Activated T-cell treated with anti-CD3 and anti-CD28 coated beads, Interleukin-2, amount 50 U/mL, for 72 hours (primary cell): ENCODE data around the gene UGT1A3. TPM values are rescaled to one million over a fixed set of nuclear protein-coding genes. Genes with fewer than 3 reads are reported as not detected.

Experiments
- ATAC-seq, 2 donors: fragments of 150-1000 bp; cut with Tn5 transposase; replicated peaks in 1 of 2; 2 replicates each; pipeline ENCODE4 v1.10.0; 2021; ENCODE audit warnings: moderate library complexity in 2 of 2, mild to moderate bottlenecking in 1 of 2
- DNase-seq, 2 donors: peaks; one replicate each; pipeline ENCODE4 v3.0.0; 2021 to 2022; ENCODE audit warnings: mixed read lengths in 1 of 2
- H3K27ac Mint-ChIP-seq: one replicate; pipeline ENCODE4 v1.8.0; 2022; ENCODE audit warnings: mild to moderate bottlenecking, moderate library complexity, mixed read lengths
- H3K27me3 Mint-ChIP-seq: one replicate; pipeline ENCODE4 v1.8.0; 2022; ENCODE audit warnings: low read depth, mixed read lengths
- H3K36me3 Mint-ChIP-seq, 2 donors: one replicate each; pipeline ENCODE4 v1.8.0; 2022; ENCODE audit warnings: mixed read lengths in 2 of 2, mild to moderate bottlenecking in 1 of 2; ENCODE audit not compliant: insufficient read depth in 2 of 2
- H3K4me1 Mint-ChIP-seq: one replicate; pipeline ENCODE4 v1.8.0; 2022; ENCODE audit warnings: low read depth, mixed read lengths
- H3K4me3 Mint-ChIP-seq, 2 donors: one replicate each; pipeline ENCODE4 v1.8.0; 2022; ENCODE audit warnings: mild to moderate bottlenecking in 2 of 2, mixed read lengths in 2 of 2, moderate library complexity in 2 of 2
- H3K9me3 Mint-ChIP-seq, 2 donors: one replicate each; pipeline ENCODE4 v1.8.0; 2022; ENCODE audit warnings: mixed read lengths in 2 of 2
- total RNA-seq, 2 donors: library from RNA; stranded (reverse); gene quantifications; one replicate each; pipeline ENCODE4 v1.2.3, GENCODE V29; 2022

The UGT1A3 gene
- total RNA-seq, 2 donors from 2014 or later, result not detected

- Mint-ChIP-seq H3K36me3 (no peaks in the 10 kb centered on the region), H3K4me3 (no peak overlapping the region), H3K9me3 (no peaks in the 10 kb centered on the region), H3K4me1 (no peaks in the 10 kb centered on the region), H3K27ac (no peak overlapping the region), H3K27me3 (peaks cover 10% of the 10 kb centered on the region)
- DNase-seq (no peak), ATAC-seq (no peak)
Observed at GRCh38 chr2:233811087-233811486, 82.2 kb downstream of the UGT1A3 start.

- Mint-ChIP-seq H3K36me3 (no peaks in the 10 kb centered on the region), H3K4me3 (no peak overlapping the region), H3K4me1 (no peaks in the 10 kb centered on the region), H3K27me3 (peaks cover 10% of the 10 kb centered on the region), H3K27ac (no peak overlapping the region), H3K9me3 (no peaks in the 10 kb centered on the region)
- DNase-seq (no peak), ATAC-seq (no peak)
Observed at GRCh38 chr2:233811732-233812131, 82.9 kb downstream of the UGT1A3 start.

- no peak overlapping the region for H3K27ac Mint-ChIP-seq
- no peaks in the 10 kb centered on the region for H3K36me3 Mint-ChIP-seq
- peaks cover 10% of the 10 kb centered on the region for H3K27me3 Mint-ChIP-seq
- H3K4me3 Mint-ChIP-seq, result no peak overlapping the region
- DNase-seq, result no peak
- no peaks in the 10 kb centered on the region for H3K9me3 Mint-ChIP-seq
- no peaks in the 10 kb centered on the region for H3K4me1 Mint-ChIP-seq
- ATAC-seq, result no peak
Observed at GRCh38 chr2:233813236-233814055, 84.6 kb downstream of the UGT1A3 start.

GRCh38 chr2:233814056-233814835 is 85.4 kb downstream of the UGT1A3 start:
- H3K4me1 Mint-ChIP-seq, result no peaks in the 10 kb centered on the region
- no peak overlapping the region for H3K4me3 Mint-ChIP-seq
- DNase-seq, result no peak
- H3K27ac Mint-ChIP-seq, result no peak overlapping the region
- no peak for ATAC-seq
- no peaks in the 10 kb centered on the region for H3K36me3 Mint-ChIP-seq
- no peaks in the 10 kb centered on the region for H3K9me3 Mint-ChIP-seq
- H3K27me3 Mint-ChIP-seq, result peaks cover 10% of the 10 kb centered on the region

GRCh38 chr2:233815861-233816260 is 87.0 kb downstream of the UGT1A3 start:
- DNase-seq (no peak), ATAC-seq (no peak)
- H3K27me3 Mint-ChIP-seq, result peaks cover 10% of the 10 kb centered on the region
- no peaks in the 10 kb centered on the region for H3K4me1 Mint-ChIP-seq
- no peak overlapping the region for H3K27ac Mint-ChIP-seq
- H3K36me3 Mint-ChIP-seq, result no peaks in the 10 kb centered on the region
- no peaks in the 10 kb centered on the region for H3K9me3 Mint-ChIP-seq
- H3K4me3 Mint-ChIP-seq, result no peak overlapping the region

DNA sequence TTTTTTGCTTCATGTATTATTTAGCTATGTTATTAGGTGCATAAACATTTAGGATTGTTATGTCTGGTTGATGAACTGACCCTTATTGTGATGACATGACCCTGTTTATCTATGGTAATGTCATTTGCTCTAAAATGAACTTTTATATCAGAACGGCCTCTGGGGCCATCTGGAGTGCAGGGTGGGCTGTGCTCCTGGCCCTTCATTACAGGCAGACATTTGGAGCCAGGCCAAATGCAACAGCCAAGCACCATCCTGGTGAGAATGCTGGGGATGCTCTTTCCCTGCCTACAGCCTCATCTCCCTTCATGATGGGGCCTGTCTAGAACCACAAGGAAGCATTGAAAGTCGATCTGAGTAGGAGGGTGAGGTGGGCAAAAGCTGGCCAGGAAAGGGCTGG is 87.5 kb downstream of the UGT1A3 start:
- Mint-ChIP-seq H3K9me3 (no peaks in the 10 kb centered on the region), H3K27ac (no peak overlapping the region), H3K4me3 (no peak overlapping the region), H3K4me1 (no peaks in the 10 kb centered on the region), H3K36me3 (no peaks in the 10 kb centered on the region), H3K27me3 (peaks cover 10% of the 10 kb centered on the region)
- no peak for ATAC-seq
- no peak for DNase-seq

GRCh38 chr2:233816771-233817170 is 87.9 kb downstream of the UGT1A3 start:
- Mint-ChIP-seq H3K27me3 (peaks cover 10% of the 10 kb centered on the region), H3K27ac (no peak overlapping the region), H3K9me3 (no peaks in the 10 kb centered on the region), H3K36me3 (no peaks in the 10 kb centered on the region), H3K4me3 (no peak overlapping the region), H3K4me1 (no peaks in the 10 kb centered on the region)
- DNase-seq, result no peak
- no peak for ATAC-seq

DNA sequence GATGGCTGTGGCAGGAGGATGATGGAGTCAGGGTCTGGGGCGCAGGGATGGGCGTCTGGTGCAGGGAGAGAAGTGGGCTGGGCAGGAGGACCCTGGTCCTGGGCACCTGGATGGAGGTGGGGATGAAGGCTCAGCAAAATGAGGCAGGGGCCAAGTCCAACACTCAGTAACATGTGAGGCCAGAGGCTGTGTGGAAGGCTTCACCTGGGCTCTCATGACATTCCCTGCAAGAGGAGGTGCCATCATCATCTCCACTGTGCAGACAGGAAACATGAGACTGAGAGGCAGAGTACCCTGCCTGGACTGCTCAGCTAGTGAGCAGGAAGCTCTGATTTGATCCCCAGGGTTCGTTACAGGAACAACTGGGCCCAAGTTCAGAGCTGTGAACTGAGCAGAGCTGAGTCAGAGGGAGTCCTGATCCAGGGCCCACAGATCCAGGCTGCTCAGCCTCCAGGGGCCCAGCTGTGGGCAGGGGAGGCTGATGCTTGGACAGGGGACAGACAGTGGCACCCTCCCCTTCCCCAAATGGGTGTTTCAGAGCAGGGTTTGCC is 88.6 kb downstream of the UGT1A3 start:
- Mint-ChIP-seq H3K4me1 (no peaks in the 10 kb centered on the region), H3K27ac (no peak overlapping the region), H3K9me3 (no peaks in the 10 kb centered on the region), H3K36me3 (no peaks in the 10 kb centered on the region), H3K27me3 (peaks cover 10% of the 10 kb centered on the region), H3K4me3 (no peak overlapping the region)
- ATAC-seq (no peak), DNase-seq (no peak)

DNA sequence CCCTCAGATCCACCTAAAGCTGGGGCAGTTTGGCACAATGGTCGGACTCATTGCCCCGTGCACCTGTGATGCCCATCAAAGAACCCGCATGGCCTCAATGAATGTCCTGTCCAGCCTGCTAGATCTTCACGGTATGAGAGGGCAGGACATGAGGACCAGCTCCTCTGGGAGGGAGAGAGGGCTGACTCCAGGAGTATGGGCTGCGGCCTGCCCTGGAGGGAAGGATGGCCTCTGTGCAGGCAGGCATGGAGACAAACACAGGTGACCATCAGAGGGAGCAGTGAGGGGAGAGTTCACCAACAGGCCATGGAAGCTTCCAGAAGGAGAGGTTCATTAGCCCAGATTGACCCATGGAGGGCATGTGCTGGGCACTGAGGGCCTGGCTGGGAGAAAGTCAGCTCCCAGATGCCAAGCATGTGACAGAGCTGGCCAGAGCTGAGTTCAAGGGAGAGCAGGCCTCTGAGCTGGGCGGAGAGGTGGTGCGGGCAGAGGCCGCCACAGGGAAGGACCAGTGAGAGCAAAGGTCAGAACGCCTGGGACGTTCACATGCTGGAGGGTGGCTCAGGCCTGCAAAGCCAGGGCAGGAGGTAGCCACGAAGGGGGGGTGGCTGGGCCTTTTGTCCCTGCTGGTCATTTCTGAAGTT is 89.3 kb downstream of the UGT1A3 start:
- no peak for ATAC-seq
- Mint-ChIP-seq H3K27me3 (peaks cover 10% of the 10 kb centered on the region), H3K4me3 (no peak overlapping the region), H3K4me1 (no peaks in the 10 kb centered on the region), H3K27ac (no peak overlapping the region), H3K9me3 (no peaks in the 10 kb centered on the region), H3K36me3 (no peaks in the 10 kb centered on the region)
- DNase-seq, result no peak

DNA sequence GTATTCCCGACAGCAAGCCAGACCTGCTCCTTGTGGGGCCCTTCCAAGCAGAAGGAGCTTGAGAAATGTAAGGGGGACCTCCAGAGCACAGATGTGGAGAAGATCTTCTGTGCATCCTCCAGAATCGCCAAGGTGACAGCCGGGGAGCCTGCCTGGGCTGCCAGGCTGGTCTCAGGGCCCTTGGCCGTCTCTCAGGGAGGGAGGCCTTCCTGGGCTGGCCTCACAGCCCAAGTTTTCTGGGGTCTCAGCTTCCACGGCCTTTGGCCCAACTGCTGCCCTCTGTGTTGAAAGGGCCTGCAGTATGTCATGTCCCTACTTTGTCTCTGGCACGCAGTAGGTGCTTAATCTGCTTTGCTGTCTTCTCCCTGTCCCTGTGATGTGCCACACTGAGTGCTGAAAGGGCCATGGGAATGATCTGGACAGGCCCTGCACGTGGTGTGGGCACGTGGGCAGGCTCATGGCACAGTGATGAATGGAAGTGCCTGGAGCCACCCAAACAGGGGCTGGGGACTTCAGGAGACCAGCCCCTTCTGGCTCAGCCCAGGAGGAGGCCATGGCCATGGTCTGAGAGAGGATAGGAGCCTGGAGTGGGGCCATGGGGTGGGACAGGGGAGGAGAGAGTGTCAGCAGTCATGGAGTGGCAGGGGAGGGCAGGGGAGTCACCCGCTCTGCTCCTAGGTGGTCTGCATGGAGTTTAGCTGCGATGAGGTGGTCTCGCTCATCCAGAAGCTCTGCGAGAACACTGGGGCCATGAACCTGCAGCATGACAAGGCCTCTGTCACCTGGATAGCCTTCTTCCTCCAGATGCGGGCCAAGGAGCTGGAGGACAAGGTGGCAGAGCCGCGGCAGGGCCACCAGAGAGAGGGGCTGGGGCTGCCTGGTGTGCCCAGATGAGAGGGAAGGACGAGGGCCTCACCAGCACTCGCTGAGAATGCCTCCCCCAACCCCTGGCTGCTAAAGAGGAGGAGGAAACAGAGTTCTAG is 90.1 kb downstream of the UGT1A3 start:
- no peaks in the 10 kb centered on the region for H3K9me3 Mint-ChIP-seq
- no peak overlapping the region for H3K4me3 Mint-ChIP-seq
- no peak overlapping the region for H3K27ac Mint-ChIP-seq
- DNase-seq (no peak), ATAC-seq (no peak)
- no peaks in the 10 kb centered on the region for H3K4me1 Mint-ChIP-seq
- peaks cover 10% of the 10 kb centered on the region for H3K27me3 Mint-ChIP-seq
- H3K36me3 Mint-ChIP-seq, result no peaks in the 10 kb centered on the region

DNA sequence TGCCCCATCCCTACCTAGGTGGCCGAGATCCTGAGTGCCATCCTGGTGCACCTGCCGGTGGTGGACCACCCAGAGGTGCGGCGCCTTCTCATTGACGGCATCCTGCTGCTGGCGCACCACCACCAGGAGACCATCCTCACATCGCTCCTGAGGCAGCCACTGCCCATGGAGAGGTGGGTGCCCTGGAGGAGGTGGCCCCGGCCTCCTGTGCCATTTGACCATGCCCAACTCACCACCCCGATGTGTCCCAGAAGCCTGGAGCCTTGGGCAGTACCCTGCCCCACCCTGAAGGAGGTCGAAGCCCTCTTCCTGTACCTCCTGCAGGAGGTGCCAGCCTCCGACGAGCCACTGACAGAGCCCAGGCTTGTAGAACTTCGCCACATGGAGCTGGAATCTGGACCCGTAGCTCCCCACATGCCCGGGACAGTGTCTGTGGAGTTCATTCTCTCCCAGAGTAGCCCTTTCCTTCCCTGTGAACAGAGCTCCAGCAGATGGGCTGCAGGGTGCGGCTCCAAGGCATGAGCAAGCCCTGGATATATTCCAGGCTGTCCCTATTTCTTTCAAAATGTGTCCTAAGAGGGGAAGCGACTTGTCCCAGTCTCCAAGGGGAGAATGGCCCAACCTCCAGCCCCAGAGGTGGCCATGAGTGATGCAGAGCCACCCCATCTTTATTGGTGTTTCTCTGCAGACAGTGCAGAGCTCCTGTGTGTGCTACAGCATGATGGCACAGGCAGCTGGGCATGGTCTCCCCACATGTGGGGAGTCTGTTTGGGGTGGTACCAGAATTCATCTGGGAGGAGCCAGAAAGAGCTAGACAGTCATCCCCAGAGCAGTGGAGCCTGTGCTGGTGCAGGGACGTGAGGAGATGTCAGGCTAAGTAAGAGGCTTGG is 91.3 kb downstream of the UGT1A3 start:
- DNase-seq (no peak), ATAC-seq (no peak)
- no peak overlapping the region for H3K27ac Mint-ChIP-seq
- H3K4me1 Mint-ChIP-seq, result no peaks in the 10 kb centered on the region
- peaks cover 9% of the 10 kb centered on the region for H3K27me3 Mint-ChIP-seq
- H3K4me3 Mint-ChIP-seq, result no peak overlapping the region
- H3K36me3 Mint-ChIP-seq, result no peaks in the 10 kb centered on the region
- no peaks in the 10 kb centered on the region for H3K9me3 Mint-ChIP-seq

GRCh38 chr2:233820774-233821105 is 91.9 kb downstream of the UGT1A3 start:
- Mint-ChIP-seq H3K27me3 (peaks cover 2% of the 10 kb centered on the region), H3K36me3 (no peaks in the 10 kb centered on the region), H3K4me3 (no peak overlapping the region), H3K9me3 (no peaks in the 10 kb centered on the region), H3K27ac (no peak overlapping the region), H3K4me1 (no peaks in the 10 kb centered on the region)
- DNase-seq (no peak), ATAC-seq (no peak)
